ENCODE measurements around the gene TNFRSF19.
"Not testable (repeated sequence)": the region's sequence is repeated elsewhere in the genome, so short reads cannot be mapped to it uniquely, and the experiment has no call there.

The TNFRSF19 gene

DNA sequence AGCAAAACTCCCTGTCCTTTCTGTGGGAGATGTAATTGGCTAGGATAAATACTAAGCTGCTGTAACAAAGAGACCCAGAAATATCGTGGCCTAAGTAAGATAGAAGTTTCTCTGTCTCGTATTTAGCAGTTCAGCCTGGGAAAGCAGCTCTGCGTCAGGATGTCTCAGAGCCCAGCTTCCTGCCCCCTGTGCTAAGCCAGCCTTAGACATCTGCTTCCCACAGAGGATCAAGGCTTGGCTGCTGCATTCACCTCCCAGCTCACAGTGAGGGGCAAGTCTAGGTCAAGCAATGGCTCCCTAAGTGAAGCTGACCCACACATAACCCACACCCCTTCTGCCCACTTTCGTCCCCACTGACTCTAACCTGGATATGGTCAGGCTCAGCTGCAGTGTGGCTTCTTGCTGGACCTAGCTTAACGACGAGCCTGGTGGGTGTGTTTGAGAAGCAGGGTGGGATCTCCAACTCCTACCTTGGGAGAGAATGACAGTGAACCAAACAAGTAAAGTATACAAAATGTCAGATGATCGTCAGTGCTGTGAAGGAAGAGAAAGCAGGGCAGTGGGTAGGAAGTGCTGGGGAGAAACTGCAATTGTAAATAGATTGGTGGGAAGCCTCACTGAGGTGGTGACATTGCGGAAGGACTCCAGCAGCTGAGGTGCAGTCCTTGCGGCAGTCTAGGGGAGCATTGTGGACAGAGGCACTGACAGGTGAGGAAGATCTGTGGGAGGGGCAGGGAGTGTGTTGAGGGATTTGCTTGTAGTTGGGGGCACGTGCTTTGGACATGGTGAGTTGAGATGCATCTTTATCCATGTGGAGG lies 82.9 kb downstream of the TNFRSF19 start:
- DNase-seq (ENCODE audit: low read depth in 2 of 2, low spot score in 1 of 2), result no peak

DNA sequence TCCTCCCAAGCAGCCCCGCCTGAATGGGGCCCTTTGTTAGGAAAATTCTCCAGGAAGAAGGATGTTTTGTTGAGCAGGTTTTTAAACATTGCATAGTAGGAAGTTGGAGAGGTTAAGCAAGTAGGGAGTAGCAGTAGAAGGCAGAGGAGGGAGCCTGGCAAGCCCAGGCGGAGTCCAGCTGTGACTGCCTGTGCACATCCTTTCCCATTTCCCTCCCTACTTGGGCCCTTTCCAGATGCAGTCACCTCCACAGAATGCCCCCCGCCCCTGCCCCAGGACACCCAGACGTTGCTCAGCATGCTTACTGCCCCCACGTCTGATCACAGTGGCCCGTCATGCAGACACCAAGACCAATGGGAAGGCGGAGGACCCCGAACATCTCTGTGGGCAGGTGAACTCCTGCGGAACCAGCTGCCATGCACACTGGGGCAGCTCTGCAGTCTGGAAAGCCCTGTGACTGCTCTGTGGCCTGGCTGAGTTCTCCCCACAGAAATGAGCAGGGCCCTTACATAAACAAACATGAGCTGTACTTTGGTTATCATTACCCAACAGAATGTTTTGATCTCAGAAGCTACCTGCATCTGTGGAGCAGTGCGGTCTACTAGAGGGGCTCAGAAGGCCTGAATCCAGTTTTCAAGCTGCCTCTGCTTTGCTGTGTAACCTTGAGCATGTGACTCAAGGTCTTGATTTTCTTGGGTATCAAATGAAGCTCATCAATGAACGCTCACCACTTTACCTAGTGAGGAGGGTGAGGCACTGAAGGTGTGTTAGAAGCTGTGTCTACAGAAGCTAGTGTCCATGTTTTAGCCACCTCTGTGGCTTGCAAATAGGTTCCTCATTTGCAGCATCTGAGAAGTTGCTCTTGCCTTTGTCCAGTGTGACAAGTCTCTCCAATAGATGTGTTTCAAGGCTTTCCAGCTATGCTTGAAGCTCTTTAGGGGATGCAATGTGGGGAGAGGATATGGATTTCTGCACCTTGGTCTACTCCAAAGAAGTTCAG lies 84.2 kb downstream of the TNFRSF19 start:
- no peak for DNase-seq (ENCODE audit: low read depth in 2 of 2, low spot score in 1 of 2)

DNA sequence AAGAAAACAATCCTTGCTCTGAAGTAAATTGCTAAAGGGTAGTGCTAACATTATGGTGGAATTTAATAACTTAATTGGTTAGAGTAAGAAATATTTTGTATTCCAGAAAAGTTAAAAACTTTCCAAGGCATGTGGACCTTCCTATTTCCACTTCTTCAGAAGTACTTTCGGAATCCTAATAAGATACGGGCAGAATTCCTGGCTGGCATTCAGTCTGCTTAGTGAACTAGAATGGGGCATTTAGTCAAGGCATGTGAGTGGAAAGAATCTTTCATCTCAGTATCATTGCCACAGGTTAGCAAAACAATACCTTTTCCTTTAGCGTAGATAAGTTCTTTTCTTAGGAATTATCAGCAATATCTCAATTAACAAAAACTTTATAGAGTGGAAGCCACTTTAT lies 85.1 kb downstream of the TNFRSF19 start:
- no peak for DNase-seq (ENCODE audit: low read depth in 2 of 2, low spot score in 1 of 2)

DNA sequence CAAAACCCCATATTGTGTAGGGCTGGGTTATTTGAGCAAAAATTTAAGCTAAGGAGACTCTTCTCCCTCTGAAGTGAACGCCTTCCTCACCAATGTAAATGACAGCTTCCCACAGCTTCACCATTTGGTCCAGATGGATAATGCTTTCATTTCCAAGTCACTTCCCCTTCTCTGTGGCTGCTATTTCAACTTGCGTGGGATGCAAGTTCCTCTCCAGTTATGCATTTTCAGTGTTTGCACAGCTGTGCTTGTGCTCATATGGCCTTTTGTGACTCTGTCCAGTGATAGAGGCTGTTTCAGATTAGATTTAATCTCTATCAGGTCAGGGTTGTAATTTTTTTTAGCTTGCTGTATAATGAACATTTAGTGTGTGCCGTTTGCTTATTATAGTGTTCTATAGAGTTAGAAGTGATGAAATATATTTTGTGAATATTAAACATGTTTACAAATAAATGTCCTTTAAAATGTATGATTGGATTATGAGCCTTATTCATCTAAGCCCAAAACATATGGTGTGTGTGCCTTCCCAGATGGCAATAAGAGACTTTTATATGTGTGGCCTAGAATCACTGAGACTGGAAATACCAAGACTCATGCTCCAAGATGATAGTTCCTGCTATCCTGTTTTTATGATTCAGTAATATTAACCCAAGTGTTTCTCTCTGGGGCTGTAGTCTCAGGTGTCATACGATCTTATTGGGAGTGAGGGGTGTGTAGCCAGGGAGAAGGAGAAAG lies 86.6 kb downstream of the TNFRSF19 start:
- no peak for DNase-seq (ENCODE audit: low read depth in 2 of 2, low spot score in 1 of 2)

- DNase-seq (ENCODE audit: low read depth in 2 of 2, low spot score in 1 of 2), result no peak
Observed at GRCh38 chr13:23658929-23659541, 88.8 kb downstream of the TNFRSF19 start.

DNA sequence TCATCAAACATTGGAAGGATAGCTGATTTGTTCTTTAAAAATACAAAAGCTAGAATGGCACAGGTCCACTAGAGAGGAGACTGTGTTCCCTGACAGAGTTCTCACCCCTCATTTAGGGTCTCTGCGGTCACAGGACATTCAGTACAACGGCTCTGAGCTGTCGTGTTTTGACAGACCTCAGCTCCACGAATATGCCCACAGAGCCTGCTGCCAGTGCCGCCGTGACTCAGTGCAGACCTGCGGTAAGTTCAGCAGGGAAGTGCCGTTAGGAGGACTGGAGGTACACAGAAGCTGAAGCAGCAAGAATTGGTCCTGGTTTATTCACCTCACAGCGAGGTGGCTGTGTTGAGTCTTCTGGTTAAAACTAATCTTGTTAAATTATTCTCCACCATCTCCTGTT lies 90.0 kb downstream of the TNFRSF19 start:
- DNase-seq (ENCODE audit: low read depth in 2 of 2, low spot score in 1 of 2), result no peak

DNA sequence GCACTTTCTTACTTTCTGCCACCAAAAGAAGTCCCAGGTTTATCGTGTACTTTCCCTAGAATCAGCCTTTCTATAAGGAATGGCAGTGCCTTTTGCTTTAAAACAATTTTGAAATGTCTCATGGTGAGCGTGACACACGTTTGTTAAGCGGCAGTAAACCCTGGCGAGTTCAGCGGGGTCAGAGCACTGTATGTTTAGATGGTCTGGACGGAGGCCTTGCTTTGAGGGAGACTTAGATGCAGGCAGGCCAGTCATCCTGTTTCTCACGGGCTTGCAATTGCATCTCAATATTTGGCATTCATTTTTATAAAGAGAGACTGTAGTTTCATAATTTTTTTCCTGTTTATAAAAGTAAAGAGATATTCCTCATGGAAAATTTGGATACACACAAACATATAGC lies 96.4 kb downstream of the TNFRSF19 start:
- DNase-seq (ENCODE audit: low read depth in 2 of 2, low spot score in 1 of 2), result no peak

- no peak for DNase-seq (ENCODE audit: low read depth in 2 of 2, low spot score in 1 of 2)
Observed at GRCh38 chr13:23667750-23668149, 97.5 kb downstream of the TNFRSF19 start.

- no peak for DNase-seq (ENCODE audit: low read depth in 2 of 2, low spot score in 1 of 2)
Observed at GRCh38 chr13:23668562-23668961, 98.3 kb downstream of the TNFRSF19 start.

DNA sequence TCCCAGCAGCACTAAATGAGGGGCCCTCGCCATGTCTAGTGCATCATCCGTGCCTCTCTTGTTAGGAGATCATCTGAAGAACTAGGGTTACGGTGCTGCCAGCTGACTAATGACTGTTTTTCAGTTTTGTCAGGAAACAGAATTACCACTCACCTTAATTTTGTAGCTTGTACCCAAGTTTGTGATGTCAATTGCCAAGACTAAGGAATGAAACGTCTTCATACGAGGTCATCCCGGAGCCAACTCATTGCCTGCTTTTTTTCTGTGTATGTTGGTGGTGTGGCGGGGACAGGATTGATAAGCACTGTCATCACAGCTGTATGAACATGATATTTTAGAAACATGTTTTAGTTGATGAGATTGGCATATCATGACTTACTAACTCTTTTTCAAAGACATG lies 100.6 kb downstream of the TNFRSF19 start:
- no peak for DNase-seq (ENCODE audit: low read depth in 2 of 2, low spot score in 1 of 2)

- DNase-seq (ENCODE audit: low read depth in 2 of 2, low spot score in 1 of 2), result no peak
Observed at GRCh38 chr13:23671377-23671776, 101.2 kb downstream of the TNFRSF19 start.

GRCh38 chr13:23671897-23672296 lies 101.7 kb downstream of the TNFRSF19 start:
- no peak for DNase-seq (ENCODE audit: low read depth in 2 of 2, low spot score in 1 of 2)

GRCh38 chr13:23672616-23673015 lies 102.4 kb downstream of the TNFRSF19 start:
- DNase-seq (ENCODE audit: low read depth in 2 of 2, low spot score in 1 of 2), result no peak

DNA sequence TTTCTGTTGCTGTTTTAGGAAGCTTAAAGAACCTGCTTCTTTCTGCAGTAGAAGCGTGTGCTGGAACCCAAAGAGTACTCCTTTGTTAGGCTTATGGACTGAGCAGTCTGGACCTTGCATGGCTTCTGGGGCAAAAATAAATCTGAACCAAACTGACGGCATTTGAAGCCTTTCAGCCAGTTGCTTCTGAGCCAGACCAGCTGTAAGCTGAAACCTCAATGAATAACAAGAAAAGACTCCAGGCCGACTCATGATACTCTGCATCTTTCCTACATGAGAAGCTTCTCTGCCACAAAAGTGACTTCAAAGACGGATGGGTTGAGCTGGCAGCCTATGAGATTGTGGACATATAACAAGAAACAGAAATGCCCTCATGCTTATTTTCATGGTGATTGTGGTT lies 103.1 kb downstream of the TNFRSF19 start:
- DNase-seq (ENCODE audit: low read depth in 2 of 2, low spot score in 1 of 2), result no peak

DNA sequence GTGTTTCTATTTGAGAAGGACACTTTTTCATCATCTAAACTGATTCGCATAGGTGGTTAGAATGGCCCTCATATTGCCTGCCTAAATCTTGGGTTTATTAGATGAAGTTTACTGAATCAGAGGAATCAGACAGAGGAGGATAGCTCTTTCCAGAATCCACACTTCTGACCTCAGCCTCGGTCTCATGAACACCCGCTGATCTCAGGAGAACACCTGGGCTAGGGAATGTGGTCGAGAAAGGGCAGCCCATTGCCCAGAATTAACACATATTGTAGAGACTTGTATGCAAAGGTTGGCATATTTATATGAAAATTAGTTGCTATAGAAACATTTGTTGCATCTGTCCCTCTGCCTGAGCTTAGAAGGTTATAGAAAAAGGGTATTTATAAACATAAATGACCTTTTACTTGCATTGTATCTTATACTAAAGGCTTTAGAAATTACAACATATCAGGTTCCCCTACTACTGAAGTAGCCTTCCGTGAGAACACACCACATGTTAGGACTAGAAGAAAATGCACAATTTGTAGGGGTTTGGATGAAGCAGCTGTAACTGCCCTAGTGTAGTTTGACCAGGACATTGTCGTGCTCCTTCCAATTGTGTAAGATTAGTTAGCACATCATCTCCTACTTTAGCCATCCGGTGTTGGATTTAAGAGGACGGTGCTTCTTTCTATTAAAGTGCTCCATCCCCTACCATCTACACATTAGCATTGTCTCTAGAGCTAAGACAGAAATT lies 103.8 kb downstream of the TNFRSF19 start:
- DNase-seq (ENCODE audit: low read depth in 2 of 2, low spot score in 1 of 2), result no peak

GRCh38 chr13:23674795-23675640 lies 104.8 kb downstream of the TNFRSF19 start:
- DNase-seq (ENCODE audit: low read depth in 2 of 2, low spot score in 1 of 2), result no peak

DNA sequence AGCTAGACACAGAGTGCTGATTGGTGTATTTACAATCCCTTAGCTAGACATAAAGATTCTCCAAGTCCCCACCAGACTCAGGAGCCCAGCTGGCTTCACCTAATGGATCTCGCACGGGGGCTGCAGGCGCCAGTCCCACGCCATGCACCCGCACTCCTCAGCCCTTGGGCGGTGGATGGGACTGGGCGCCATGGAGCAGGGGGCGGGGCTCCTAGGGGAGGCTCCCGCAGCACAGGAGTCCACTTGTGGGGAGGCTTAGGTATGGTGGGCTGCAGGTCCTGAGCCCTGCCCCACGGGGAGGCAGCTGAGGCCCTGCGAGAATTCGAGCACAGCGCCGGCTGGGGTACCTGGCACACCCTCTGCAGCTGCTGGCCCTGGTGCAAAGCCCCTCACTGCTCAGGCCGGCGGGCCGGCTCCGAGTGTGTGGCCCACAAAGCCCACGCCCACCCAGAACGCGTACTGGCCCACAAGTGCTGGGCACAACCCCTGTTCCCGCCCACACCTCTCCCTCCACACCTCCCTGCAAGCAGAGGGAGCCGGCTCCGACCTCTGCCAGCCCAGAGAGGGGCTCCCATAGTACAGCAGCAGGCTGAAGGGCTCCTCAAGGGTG lies 107.6 kb downstream of the TNFRSF19 start:
- DNase-seq (ENCODE audit: low read depth in 2 of 2, low spot score in 1 of 2), result not testable (repeated sequence)

DNA sequence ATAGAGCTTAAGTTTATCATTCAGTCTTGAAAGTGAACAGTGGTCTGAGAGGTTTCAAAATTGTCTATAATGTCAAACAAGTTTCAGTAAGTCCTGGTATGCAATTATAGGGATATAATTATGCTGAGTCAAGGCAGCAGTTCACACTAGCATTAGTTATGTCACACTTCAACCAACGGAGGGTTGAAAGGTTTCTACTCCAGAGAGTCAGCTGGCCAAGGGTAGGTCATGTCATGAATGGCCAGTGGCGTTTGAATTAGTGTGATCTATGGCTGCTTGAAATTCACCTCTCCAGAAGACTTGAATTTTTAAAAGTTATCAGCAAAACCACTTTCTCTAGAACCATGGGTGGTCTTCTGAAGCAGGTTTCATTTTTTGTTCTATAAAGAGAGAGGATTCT lies 108.6 kb downstream of the TNFRSF19 start:
- DNase-seq (ENCODE audit: low read depth in 2 of 2, low spot score in 1 of 2), result no peak

DNA sequence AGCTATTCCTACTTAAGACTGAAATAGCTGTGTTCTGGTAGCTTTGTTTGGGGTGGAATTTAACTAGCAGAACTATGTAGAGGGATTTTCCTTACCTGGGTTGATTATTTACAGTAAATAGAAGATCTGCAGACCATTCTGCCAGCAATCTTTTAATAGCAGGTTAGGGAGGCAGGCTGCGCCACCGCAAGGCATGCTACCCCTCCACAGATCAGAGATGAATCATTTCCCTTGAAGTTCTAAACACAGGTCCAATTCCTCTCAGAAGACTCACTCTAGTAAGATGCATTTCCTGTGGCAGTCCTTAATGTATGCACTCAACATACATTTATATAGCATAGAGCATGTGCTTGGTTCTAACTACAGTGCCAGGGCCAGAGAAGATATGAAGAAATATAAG lies 109.0 kb downstream of the TNFRSF19 start:
- no peak for DNase-seq (ENCODE audit: low read depth in 2 of 2, low spot score in 1 of 2)
